Activated CD4-positive, CD25-positive, alpha-beta regulatory T cell treated with anti-CD3 and anti-CD28 coated beads, Interleukin-2, amount 50 U/mL, for 24 hours (primary cell): ENCODE data around the gene RAB27A.
"Not testable (repeated sequence)": the region's sequence is repeated elsewhere in the genome, so short reads cannot be mapped to it uniquely, and the experiment has no call there.

Source experiments
- ATAC-seq, 2 donors: fragments of 150-1000 bp; cut with Tn5 transposase; one replicate each; pipeline ENCODE4 v1.10.0; 2021; ENCODE audit warnings: mild to moderate bottlenecking in 1 of 2, moderate library complexity in 1 of 2

The RAB27A gene

DNA sequence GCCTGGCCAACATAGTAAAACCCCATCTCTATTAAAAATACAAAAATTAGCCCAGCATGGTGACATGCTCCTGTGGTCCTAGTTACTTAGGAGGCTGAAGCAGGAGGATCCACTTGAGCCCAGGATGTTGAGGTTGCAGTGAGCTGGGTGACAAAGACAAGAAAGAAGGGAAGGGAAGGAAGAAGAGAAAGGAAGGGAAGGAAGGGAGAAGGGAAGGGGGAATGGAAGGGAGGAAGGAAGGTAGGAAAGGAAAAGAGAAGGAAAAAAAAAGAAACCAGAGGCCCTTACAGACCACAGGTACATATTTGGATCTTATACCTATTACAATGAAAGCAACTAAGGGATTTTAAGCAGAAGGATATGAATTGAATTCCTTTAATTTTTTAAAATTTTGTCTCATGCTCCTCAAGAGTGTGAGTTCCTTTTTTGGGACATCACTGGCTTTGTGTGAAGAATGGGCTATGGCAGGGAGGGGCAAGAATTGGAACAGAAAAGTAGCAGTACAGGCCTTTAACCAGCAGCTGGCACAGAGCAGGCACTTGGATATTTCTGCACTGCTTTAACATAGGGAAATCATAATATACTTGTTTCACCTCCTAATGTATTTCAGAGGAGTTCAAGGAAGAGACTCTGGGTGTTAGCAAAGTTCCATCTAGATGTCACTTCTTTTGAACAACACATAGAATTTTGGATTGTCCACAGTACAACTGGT lies 7.9 kb downstream of the RAB27A start:
- ATAC-seq: no peak

DNA sequence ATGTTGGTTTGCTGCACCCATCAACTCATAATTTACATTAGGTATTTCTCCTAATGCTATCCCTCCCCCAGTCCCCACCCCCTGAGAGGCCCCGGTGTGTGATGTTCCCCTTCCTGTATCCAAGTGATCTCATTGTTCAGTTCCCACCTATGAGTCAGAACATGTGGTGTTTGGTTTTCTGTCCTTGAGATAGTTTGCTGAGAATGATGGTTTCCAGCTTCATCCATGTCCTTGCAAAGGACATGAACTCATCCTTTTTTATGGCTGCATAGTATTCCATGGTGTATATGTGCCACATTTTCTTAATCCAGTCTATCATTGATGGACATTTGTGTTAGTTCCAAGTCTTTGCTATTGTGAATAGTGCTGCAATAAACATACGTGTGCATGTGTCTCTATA lies 9.0 kb downstream of the RAB27A start:
- not testable (repeated sequence) for ATAC-seq

DNA sequence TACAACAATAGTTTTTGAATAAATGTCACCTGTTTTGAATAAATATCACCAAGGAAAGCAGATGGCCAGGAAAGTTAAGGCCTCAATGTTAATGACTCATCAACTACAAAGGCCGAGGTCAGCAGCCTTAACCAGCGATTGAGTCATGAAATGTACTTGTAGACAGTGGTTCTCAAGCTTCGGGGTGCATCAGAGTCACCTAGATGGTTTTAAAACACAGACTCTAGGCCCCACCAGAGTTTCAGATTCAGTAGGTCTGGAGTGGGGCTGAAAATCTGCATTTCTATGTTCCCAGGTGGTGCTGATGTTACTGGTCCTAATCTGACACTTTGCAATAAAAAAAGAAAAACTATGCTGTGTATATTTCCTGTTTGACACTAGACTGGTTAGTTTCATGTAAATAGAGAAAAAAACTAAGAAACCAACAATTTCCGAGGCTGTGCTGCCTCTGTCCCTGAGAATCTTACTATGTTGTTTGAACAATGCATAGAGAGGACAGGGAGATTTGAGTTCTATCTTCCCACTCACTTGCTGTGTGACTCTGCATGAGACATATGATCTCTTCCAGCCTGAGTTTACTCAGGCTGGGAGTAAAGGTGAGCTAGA lies 9.8 kb downstream of the RAB27A start:
- peak; percentile 85 to 86 for ATAC-seq

DNA sequence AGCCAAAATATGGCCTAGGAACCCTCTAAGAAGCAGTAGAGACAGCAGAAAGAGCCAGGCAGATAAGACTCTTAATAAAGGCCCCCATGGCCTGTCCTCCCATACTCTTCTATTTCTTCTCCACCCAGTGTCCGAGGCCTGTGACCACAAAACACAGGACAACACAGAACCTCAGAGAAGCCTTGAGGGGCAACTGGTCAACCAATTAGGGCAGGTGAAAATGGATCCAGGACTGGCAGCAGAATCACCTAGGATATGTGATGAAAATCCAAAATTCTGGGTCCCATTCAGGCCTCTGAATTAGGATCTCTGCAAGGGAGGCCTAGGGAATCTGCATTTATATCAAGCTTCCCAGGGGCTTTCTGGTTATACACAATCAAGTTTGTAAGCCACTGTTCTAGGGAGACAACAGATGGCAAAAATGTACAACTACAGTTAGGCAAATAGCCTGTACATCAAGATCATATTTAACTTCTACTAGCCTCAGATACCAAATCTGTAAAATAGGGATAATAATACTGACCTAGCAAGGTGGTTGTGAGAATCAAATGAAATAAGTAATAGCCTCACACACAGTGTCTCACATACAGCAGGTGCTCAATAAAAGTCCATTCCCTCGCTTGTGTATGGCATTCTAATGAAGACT lies 10.4 kb downstream of the RAB27A start:
- ATAC-seq: no peak

DNA sequence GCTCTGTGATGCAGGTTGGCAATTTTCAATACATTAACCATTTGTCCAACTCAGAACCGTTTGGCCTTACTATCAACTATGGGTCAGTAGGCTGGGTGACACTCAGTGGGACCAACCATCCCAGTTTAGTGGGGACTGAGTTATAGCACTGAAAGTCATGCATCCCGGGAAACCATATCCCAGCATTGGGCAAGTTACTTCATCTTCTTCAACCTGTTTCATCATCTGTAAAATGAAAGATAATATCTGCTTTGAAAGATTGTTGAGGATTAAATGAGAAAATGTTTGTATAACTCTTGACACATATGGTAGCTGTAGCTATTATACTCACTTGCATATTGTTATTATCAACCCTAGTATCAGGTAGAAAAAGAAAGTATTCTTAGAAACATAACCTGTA lies 11.9 kb downstream of the RAB27A start:
- no peak for ATAC-seq

DNA sequence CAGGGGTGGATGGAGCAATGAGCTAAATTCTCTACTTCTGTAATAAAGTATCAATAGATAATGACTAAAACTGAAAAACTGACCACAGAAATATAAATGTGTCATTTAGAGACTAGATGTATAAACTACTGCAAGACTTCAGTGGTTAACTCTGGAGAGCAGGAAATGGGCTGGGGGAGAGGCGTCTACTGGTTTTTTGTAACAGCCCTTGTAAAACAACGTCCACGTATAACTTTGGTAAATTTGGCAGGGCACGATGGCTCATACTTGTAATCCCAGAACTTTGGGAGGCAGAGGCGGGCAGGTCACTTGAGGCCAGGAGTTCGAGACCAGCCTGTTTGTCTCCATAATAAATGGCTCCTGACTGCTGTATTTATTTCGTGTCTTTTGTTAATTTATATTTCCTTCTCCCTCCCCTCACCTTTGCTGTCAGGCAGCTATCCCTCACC lies 12.5 kb downstream of the RAB27A start:
- peak; percentile 49 to 58 for ATAC-seq

DNA sequence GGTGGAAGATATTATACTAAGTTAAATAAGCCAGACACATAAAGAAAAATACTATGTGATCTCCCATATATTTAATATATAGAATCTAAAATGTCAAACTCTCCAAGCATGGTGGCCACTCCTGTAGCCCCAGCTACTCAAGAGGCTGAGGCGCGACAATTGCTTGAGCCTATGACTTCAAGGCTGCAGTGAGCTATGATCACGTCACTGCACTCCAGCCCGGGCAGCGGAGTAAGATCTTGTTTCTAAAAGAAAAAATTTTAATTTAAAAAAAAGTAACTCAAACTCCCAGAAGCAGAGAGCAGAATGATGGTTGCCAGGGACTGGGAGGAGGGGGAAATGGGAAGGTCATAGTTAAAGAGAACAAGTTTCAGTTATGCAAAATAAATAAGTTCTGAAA lies 13.3 kb downstream of the RAB27A start:
- ATAC-seq: no peak

DNA sequence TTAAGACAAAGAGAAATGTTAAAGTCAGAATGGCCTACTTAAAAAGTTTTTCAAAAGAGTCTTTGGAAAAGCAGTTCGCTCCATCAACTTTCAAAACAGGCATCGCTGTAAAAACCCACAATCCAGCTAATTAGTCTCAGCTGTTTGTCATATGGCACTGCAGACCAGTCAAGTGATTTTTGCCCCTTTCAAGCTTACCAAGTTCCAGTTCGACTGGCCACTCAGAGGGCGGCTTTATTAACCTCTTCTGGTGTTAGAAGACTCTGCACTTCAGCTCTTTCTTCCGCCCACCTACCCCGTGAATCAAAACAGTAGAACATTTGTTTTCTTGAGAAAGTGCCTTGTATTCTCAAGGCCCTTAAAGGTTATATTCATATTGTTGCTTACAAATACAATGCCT lies 19.3 kb downstream of the RAB27A start:
- no peak for ATAC-seq

DNA sequence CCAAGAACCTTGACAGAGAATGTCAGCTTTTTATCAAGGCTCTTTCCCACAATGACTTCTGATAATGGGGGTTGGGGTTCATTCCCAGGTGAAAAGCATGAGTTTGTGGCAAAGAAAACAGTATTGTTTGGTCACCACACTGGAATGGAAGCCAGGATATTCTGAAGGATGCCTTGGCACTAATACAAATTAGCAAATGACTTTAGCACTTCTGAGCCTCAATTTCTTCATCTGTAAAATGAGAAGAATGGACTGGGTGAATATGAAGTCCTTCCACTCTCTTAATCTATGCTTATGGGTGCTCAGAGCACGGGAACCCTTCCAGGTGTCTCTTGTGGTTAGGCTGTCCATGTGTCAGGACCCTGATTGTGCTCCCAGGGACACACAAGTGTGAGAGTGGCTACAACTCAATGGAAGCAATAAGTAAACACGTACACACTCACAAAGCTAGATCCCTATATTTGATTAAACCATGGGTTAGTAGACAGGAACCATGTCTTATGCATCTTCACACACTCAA lies 21.4 kb downstream of the RAB27A start:
- ATAC-seq: no peak

DNA sequence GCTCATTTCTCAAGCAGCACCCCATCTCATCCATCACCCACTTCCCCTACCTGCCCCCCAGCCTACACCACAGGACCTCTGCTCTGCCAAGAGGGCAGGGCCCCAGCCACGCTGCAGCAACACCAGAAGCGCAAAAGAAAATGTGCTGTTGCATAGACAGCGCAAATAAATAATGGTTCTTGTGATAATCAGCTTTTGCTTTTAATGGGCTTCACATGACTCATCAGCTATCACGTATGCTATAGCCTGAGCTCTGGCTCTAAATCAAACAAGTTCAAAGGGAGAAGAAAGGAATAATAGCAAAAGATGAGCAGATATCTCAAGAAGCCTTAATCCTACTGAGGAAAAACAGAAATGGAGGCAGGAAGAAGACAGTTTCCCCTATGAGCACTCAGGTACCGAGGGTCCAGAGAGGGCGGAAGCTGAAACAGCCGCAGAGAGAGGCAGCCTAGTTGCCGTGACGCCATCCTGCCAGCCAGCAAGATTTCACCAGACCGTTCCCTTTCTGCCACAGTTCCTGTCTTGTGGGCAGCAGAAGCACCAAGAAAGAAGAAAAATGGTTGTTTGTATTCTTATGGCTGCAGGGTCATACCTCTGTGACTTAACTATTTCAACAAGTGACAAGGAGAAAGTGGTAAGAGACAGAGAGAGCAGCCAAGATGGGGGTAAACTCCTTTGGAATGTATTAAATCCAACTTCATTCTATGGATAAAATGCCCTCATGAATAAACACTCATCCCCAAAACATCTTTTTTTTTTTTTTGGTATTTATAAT lies 22.0 kb downstream of the RAB27A start:
- ATAC-seq: peak; percentile 86 to 91

DNA sequence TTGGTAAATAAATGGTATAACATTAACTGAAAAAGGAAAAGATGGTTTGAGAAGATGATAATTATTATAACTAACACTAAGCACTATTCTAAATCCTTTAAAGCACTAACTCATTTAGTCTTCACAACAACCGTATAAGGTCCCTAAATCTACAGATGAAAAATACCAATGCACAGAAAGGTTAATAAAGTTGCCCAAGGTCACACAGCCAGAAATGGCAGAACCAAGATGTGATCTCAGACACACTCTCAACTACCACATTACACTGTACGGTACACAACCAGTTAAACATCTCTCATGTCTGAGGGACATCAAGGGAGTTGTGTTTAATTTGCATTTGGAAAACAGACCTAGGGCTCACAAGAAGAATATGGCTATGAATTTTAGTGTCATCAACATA lies 23.1 kb downstream of the RAB27A start:
- ATAC-seq: no peak

DNA sequence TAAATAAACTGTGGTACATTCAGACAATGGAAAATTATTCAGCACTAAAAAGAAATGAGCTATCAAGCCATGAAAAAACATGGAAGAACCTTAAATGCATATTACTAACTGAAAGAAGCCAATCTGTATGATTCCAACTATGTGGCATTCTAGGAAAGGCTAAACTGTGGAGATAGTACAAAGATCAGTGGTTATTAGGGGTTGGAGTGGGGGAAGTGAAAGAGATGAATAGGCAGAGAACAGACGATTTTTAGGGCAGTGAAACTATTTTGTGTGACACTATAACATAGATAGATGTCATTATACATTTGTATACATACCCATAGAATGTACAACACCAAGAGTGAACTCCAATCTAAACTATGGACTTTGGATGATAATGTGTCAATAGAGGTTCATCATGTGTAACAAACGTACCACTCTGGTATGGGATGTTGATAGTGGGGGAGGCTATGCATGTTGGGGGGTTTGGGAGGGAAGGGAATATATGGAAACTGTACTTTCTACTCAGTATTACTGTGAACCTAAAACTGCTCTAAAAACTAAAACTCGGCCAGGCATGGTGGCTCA lies 29.0 kb downstream of the RAB27A start:
- no peak for ATAC-seq

DNA sequence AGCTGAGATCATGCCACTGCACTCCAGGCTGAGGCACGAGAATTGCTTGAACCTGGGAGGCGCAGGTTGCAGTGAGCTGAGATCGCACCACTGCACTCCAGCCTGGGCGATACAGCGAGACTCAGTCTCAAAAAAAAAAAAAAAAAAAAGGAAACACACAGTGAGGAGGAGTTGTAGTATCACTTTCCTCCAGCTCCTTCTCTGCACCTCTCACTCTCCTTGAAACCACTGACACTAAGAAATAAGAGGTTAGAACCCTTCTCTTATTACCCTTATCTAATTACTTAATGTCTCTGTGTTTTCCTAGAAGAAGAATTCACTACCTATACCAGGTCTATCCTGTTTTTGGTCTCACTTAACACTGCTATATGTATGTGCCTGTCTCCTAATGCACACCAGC lies 31.7 kb downstream of the RAB27A start:
- ATAC-seq: no peak

DNA sequence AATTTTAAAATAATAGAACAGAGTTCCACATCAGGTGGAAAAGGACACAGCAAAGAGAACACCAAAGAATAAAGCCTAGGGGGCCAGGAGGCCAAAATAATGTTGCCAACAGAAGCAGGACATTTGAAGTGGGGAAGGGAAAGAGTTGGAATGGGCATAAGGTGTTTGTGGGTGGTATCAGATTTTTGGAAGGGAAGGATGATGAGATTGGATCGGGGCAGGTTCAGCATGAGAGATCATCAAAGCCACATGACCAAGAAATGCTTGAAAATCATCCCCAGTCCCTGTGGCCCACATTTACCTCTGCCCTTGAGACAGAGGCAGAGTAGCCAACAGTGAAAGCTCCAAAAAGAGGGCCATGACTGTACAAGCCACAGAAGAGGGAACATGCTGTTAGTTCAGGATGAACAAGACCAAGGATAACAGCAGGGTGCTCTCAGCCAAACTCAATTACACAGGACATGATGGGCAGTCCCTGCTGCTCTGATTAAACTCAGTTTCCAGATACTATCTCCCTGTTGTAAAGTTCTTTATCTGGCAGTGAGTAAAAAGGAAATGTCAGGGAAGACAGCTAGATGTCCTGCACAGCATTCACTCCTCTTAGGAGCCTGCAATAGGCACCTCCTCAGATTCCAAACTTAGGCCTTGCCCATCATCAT lies 32.5 kb downstream of the RAB27A start:
- no peak for ATAC-seq

DNA sequence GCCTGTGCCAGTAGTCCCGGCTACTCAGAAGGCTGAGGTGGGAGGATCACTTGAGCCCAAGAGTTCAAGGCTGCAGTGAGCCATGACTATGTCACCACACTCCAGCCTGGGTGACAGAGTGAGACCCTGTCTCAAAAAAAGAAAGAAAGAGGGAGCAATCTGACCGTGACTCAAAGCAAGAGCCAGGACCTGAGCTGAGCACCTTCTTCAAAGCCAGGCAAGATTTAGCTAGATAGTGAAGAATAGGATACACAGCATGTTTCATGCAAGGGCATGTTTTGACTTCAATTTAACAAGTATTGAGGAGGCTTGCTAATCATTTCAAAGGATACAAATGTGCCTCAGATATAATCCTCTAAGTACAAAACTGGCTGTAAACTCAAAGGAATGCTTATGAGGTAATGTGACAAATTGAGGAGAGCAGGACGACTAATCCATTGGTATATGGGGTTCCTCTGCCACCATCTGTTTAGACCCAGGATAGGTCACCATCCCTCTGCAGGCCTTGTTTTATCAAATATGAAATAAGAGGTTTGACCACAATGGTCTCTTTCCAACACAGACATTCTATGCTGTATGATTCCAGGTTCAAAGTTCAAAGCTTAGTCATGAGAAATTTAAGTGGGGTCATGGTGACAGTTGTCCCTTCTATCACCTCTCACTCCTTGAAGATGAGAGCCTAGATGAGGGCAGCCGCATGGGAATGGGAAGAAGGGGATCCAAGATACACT lies 33.2 kb downstream of the RAB27A start:
- peak; percentile 24 to 33 for ATAC-seq

DNA sequence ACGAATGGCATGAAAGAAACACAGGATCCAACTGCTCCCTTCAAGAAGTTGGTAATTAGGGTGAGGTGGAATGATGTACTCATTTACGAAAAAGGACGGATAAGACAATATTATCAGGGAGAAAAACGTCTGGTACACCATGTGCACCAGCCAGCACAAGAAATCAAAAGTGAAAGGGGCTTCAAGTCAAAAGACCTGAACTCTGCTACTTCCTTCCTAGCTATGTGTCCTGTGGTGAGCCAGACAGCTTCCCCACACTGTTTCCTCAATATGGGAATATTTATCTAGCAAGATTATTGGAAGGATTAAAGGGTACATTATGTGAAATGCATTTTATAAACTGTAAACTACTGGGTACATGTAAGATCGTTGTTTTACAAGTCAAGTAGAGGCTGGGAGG lies 33.9 kb downstream of the RAB27A start:
- peak; percentile 41 to 66 for ATAC-seq

DNA sequence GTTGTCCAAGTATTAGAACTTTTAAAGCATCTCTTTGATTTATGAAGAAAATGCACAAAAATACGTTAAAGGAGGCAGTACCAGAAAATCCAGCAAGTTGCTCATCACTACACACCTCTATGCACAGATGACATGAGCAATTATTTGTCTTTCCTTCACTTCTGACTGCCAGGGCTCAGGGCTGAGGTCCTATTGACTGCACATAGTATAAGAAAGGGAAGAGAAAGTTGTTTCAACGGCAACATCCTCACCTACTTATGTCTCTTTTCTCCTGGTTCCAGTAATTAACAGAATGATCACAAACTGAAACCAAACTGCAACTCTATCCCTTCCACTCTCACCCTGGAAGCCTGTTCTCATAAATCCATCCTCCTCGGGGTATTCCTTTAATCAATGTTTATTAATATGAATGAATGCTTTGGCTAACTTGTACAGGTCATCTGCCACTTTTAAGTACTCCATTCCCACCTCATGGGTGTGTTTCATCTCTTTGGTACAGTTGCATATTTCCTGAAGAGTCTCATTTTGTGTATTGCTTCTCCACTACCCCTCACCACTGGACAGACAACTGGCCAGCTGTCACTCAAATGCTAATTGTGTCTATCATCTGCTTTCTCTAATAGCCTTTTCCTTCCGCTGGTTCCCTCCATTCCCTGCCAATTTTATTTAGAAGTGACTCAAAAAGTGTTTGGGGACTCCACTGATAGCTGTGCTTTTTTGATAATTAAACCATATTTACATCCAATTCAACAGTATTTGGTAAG lies 34.5 kb downstream of the RAB27A start:
- no peak for ATAC-seq

DNA sequence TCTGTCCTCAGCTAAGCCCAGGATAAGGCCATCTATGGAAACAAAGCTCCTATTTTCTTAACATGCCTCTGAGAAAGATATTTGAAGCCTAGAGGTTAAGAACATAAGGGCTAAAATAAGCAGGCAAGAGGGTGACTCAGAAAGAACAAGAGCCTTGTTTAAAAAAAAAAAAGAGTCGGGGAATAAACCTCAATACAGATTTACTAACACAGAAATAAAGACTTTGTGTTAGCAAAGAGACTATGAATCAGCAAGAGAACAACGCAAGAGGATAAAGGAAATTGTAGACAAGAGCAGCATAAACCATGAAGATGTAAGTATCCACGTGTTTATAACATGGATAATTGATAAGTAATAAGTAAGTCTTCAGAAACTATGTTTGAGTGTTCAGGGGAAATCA lies 36.0 kb downstream of the RAB27A start:
- ATAC-seq: no peak

DNA sequence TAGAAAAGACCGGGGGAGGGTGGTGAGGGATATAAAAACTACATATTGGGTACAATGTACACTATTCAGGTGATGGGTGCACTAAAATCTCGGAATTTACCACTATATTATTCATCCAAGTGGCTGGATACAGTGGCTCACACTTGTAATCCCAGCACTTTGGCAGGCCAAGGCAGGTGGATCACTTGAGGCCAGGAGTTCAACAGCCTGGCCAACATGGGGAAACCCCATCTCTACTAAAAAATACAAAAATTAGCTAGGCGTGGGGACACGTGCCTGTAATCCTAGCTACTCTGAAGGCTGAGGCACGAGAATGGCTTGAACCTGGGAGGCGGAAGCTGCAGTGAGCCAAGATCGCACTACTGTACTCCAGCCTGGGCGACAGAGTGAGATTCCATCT lies 37.4 kb downstream of the RAB27A start:
- ATAC-seq: not testable (repeated sequence)

DNA sequence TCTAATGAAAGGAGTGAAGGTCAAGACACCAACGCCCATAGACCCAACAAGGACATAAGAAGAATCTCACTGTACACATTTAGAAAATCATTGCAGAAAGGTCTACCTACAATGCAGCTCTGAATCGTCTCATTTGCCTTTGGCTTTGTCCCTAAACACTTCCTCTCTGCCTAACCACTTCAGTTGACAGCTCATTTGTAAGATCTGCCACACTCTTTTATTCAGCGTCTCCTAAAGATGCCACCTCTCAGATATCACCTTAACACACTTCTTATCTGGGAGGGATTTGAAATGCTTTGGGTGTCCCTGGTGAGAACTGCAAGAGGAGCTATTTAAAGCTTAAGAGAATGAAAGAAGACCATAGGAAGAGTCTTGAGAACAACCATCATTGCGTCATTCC lies 38.7 kb downstream of the RAB27A start:
- no peak for ATAC-seq

DNA sequence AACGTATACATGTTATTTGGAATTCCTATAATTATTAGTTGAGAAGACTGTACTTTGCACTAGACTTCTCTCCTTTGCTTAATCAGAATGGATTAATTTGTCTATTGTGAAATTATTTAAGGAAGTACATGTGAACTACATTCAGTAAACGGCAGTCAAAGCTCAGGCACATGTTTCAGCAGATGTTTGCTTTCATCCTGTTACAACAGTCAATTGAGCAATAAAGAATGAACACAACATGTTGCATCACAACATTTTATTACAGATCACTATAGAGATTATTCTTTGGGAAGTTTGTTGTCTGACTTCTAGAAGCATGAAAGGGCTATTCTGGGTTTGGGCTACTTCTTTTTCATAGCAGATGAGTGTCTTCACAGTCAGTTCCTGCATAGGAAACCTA lies 39.2 kb downstream of the RAB27A start:
- ATAC-seq: no peak
